Upper lobe of left lung (tissue), 6 donors: ENCODE results near the gene IPP. TPM values are rescaled to one million over a fixed set of nuclear protein-coding genes. Genes with fewer than 3 reads are reported as not detected.

Experiments
- ATAC-seq, 2 donors: fragments of 200-7000 bp; cut with Tn5 transposase; one replicate each; pipeline ENCODE4 v1.9.1; 2022; ENCODE audit warnings: mild to moderate bottlenecking in 2 of 2, moderate library complexity in 2 of 2; ENCODE audit not compliant: low FRiP score in 2 of 2
- DNase-seq, 2 donors: peaks; one replicate each; pipeline ENCODE4 v3.0.0-alpha.2; 2019 to 2020
- H3K27ac ChIP-seq, 4 donors: fragments of 200-600 bp; sonication (generic); one replicate each; pipeline ENCODE4 v1.5.1; 2016 to 2019
- H3K27me3 ChIP-seq, 4 donors: fragments of 200-600 bp; sonication (generic); one replicate each; pipeline ENCODE4 v1.5.1; 2017 to 2019
- H3K36me3 ChIP-seq, 4 donors: fragments of 200-600 bp; sonication (generic); one replicate each; pipeline ENCODE4 v1.5.1; 2016 to 2019
- H3K4me1 ChIP-seq, 4 donors: fragments of 200-600 bp; sonication (generic); one replicate each; pipeline ENCODE4 v1.5.1; 2018 to 2019
- H3K4me3 ChIP-seq, 4 donors: fragments of 200-600 bp; sonication (generic); one replicate each; pipeline ENCODE4 v1.5.1; 2017 to 2019; ENCODE audit warnings: mild to moderate bottlenecking in 2 of 4, moderate library complexity in 1 of 4
- H3K9me3 ChIP-seq, 4 donors: fragments of 200-600 bp; sonication (generic); one replicate each; pipeline ENCODE4 v1.5.1; 2018 to 2019
- EP300 ChIP-seq, 4 donors: sonication (generic); formaldehyde crosslinking; IDR thresholded peaks; one replicate each; pipeline ENCODE4 v1.5.1; 2017; ENCODE audit warnings: antibody characterized with exemption in 4 of 4, control low read depth in 2 of 4
- POLR2A ChIP-seq, 4 donors: fragments of 450-650 bp; IDR thresholded peaks; one replicate each; pipeline ENCODE4 v1.5.1; 2016 to 2017; ENCODE audit warnings: antibody characterized with exemption in 4 of 4, mild to moderate bottlenecking in 2 of 4
- POLR2AphosphoS5 ChIP-seq, 2 donors: sonication (generic); formaldehyde crosslinking; IDR thresholded peaks; one replicate each; pipeline ENCODE4 v1.5.1; 2017; ENCODE audit warnings: antibody characterized with exemption in 2 of 2
- WGBS, 2 donors: methylation state at CpG; one replicate each; pipeline ENCODE4 v1.1.5; 2017 to 2018; 5-methylcytosine and 5-hydroxymethylcytosine counted together
- total RNA-seq, 6 donors: library from RNA; depleted of rRNA in 4 of 6; stranded (reverse); fragments of >200 nt in 4 of 6; gene quantifications; one replicate each; pipeline versions ENCODE4 v1.1.0 to v1.2.1, GENCODE V29; 2016 to 2021
- TF ChIP-seq, protein P1 (sequence below), 6 experiments: fragments of 450-650 bp in 4 of 6; fragments of 200-600 bp in 2 of 6; sonication (generic) in 2 of 6; IDR thresholded peaks; one replicate each; pipeline ENCODE4 v1.5.1; 2016 to 2019; ENCODE audit warnings: antibody characterized with exemption in 6 of 6
- donor health status: DM: no; HTN: no; CAD: no; lungs with moderate emphysema.
- donor health status: DM: no; HTN: yes; CAD: no; lungs with severe emphysema.

Gene IPP
- total RNA-seq, 6 donors from 2014 or later = 3.8 to 23.0 (median 12.9) TPM

DNA sequence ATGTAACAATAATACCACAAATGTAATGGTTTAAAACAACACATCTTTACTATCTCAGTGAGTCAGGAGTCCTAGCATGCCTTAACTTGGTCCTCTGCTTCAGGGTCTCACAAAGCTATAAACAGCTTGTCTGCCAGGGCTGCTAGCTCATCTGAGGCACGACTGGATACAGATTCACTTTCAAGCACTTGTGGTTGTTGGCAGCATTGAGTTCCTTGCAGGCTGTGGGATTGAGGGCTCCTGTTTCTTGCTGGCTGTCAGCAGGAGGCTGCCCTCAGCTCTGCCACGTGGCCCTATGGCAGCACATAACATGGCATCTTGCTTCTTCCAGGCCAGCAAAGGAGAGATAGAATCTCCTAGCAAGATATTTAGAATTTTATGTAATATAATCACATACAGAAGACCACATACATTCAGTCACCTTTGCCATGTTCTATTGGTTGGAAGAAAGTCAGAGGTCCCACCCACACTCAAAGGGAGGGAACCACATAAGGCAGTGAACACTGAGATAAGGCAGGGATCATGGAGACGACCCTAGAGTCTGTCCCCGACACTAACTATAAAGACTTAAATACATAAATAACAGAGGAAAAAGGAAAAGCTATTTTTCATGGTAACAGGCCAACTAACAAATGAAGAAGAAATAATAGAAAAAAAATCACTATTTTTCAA, 18.9 kb upstream of the IPP start:
- Histone ChIP-seq H3K9me3 (no peaks in the 10 kb centered on the region), H3K4me1 (no peaks in the 10 kb centered on the region), H3K27me3 (no peaks in the 10 kb centered on the region), H3K4me3 (no peak overlapping the region), H3K36me3 (no peaks in the 10 kb centered on the region), H3K27ac (no peak overlapping the region)
- no peak for TF ChIP-seq EP300 (IDR thresholded peaks at IDR 0.05)
- 59 to 74% methylated on average over 3 to 4 of the region's 4 CpGs for WGBS, 2 donors
- no peak for DNase-seq
- ATAC-seq = no peak

DNA sequence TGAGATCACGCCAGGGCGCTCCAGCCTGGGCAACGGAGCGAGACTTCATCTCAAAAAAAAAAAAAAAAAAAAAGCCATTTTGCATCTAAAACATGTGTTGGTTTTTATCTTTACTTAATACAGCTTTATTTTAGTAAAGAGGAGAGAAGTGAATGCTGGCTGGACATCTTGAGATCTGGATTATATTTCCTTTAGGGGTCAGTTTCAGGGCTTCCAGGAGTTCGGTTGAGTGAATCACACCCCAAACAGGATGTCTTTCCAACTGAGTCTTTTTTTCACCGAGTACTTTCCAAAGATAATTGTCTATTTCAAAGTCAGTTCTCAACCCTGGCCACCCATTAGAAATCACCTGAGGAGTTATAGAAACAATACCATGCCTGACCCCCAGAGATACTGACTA, 16.6 kb upstream of the IPP start:
- no peaks in the 10 kb centered on the region for H3K36me3 ChIP-seq
- DNase-seq (no peak), ATAC-seq (peak in 1 of 2 donors; percentile 69)
- H3K27ac ChIP-seq = no peak overlapping the region
- H3K9me3 ChIP-seq = no peaks in the 10 kb centered on the region
- no peak overlapping the region for H3K4me3 ChIP-seq
- no peak for TF ChIP-seq EP300 (IDR thresholded peaks at IDR 0.05)
- TF ChIP-seq, protein P1, sequence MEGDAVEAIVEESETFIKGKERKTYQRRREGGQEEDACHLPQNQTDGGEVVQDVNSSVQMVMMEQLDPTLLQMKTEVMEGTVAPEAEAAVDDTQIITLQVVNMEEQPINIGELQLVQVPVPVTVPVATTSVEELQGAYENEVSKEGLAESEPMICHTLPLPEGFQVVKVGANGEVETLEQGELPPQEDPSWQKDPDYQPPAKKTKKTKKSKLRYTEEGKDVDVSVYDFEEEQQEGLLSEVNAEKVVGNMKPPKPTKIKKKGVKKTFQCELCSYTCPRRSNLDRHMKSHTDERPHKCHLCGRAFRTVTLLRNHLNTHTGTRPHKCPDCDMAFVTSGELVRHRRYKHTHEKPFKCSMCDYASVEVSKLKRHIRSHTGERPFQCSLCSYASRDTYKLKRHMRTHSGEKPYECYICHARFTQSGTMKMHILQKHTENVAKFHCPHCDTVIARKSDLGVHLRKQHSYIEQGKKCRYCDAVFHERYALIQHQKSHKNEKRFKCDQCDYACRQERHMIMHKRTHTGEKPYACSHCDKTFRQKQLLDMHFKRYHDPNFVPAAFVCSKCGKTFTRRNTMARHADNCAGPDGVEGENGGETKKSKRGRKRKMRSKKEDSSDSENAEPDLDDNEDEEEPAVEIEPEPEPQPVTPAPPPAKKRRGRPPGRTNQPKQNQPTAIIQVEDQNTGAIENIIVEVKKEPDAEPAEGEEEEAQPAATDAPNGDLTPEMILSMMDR (IDR thresholded peaks at IDR 0.05) = no peak
- TF ChIP-seq POLR2AphosphoS5 (IDR thresholded peaks at IDR 0.05) = no peak
- no peak for TF ChIP-seq POLR2A (IDR thresholded peaks at IDR 0.05)
- H3K27me3 ChIP-seq = no peaks in the 10 kb centered on the region
- 64 to 68% methylated on average over 6 of the region's 6 CpGs for WGBS, 2 donors
- no peaks in the 10 kb centered on the region for H3K4me1 ChIP-seq

DNA sequence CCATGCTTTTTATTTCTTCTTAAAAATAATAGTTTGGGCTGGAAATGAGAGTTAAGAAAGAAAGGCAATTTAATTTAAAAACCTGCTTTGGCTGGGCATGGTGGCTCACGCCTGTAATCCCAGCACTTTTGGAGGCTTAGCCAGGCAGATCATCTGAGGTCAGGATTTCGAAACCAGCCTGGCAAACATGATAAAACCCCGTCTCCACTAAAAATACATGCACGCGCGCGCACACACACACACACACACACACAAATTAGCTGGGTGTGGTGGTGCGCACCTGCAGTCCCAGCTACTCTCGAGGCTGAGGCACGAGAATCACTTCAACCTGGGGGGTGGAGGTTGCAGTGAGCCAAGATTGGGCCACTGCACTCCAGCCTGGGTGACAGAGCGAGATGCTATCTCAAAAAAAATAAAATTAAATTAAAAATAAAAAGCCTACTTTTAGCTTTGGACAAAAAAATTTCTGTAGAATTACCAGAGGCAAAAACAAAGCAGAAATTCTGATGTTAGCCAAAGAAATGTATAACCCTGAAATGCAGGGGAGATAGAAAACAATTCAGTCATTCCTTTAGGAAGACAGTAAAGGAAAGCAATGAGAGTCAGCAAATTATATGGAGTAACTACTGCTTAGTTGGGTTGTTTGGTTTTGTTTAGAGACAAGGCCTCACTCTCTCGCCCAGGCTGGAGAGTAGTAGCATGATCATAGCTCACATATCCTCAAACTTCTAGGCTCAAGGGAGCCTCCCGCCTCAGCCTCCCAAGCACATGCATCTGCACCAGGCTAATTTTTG, 15.7 kb upstream of the IPP start:
- WGBS, 2 donors = 79 to 81% methylated on average over 13 of the region's 13 CpGs
- Histone ChIP-seq H3K36me3 (no peaks in the 10 kb centered on the region), H3K27me3 (no peaks in the 10 kb centered on the region), H3K4me1 (no peaks in the 10 kb centered on the region), H3K9me3 (no peaks in the 10 kb centered on the region), H3K27ac (no peak overlapping the region), H3K4me3 (no peak overlapping the region)
- DNase-seq (no peak), ATAC-seq (no peak)
- no peak for TF ChIP-seq POLR2AphosphoS5 (IDR thresholded peaks at IDR 0.05)

DNA sequence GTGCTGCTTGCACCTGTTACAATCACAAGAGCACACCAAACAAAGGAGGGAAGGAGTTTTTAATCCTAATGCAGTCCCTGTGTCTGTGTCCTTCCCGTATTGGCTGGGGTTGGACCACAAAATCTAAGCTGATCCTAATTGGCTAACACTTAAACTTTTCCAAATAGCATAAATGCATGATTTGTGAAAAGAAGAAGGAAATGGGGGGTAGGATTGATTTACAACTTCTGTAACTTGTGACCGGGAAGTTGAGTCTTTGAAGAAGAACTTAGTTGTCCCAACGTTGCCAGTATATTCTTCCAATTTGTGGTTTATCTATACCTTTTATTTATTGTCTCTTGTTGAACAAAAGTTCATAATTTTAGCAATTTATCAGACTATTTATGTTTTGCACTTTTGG, 11.8 kb upstream of the IPP start:
- WGBS, 2 donors = 57 to 60% methylated on average over 3 of the region's 3 CpGs
- H3K27me3 ChIP-seq = no peaks in the 10 kb centered on the region
- ATAC-seq = no peak

DNA sequence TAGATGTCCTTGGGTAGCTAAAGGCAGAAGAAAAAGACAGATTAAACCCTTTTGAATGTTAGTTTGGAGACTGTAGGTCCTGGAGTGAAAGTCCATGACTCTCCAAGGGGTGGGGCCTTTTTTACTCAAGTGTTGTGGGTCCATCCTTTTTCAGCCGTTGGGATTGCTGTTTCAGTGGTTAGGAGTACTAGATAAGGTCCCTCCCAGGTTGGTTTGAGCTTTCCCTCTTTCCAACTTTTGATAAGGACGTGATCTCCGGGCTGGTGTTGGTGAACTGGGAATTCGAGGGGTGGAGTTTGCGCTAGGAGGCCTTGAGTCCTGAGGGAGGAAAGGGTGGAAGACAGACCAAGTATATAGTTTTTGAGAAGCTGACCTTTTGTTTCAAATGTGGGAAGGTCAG, 5.2 kb upstream of the IPP start:
- Histone ChIP-seq H3K4me3 (no peak overlapping the region), H3K27me3 (no peaks in the 10 kb centered on the region), H3K36me3 (no peaks in the 10 kb centered on the region), H3K9me3 (peaks cover 0 to 7% (median 0%) of the 10 kb centered on the region in 4 donors), H3K4me1 (peaks cover 6 to 9% (median 7%) of the 10 kb centered on the region in 4 donors), H3K27ac (no peak overlapping the region)
- TF ChIP-seq POLR2A (IDR thresholded peaks at IDR 0.05) (no peak), POLR2AphosphoS5 (IDR thresholded peaks at IDR 0.05) (no peak), EP300 (IDR thresholded peaks at IDR 0.05) (no peak)
- TF ChIP-seq, protein P1 (IDR thresholded peaks at IDR 0.05) = no peak
- ATAC-seq (no peak), DNase-seq (no peak)
- 88 to 92% methylated on average over 5 of the region's 5 CpGs for WGBS, 2 donors

More for the DNA sequence above, 11.8 kb upstream of the IPP start:
- TF ChIP-seq POLR2AphosphoS5 (IDR thresholded peaks at IDR 0.05) = no peak
- TF ChIP-seq POLR2A (IDR thresholded peaks at IDR 0.05) = no peak
- TF ChIP-seq EP300 (IDR thresholded peaks at IDR 0.05) = no peak
- TF ChIP-seq, protein P1 (IDR thresholded peaks at IDR 0.05) = no peak
- no peak overlapping the region for H3K4me3 ChIP-seq
- H3K4me1 ChIP-seq = no peaks in the 10 kb centered on the region
- H3K27ac ChIP-seq = no peak overlapping the region
- H3K9me3 ChIP-seq = no peaks in the 10 kb centered on the region
- no peaks in the 10 kb centered on the region for H3K36me3 ChIP-seq
- no peak for DNase-seq
